Activated CD4-positive, CD25-positive, alpha-beta regulatory T cell (primary cell): ENCODE data around the gene ADGRA1.
"Not testable (repeated sequence)": the region's sequence is repeated elsewhere in the genome, so short reads cannot be mapped to it uniquely, and the experiment has no call there.

ENCODE experiments used
- DNase-seq, 4 experiments: peaks; one replicate each; lab custom pipeline; 2025; lab: John Stamatoyannopoulos, UW

ADGRA1 gene

GRCh38 chr10:133163889-133164815, 76.4 kb downstream of the ADGRA1 start:
- DNase-seq, result no peak

DNA sequence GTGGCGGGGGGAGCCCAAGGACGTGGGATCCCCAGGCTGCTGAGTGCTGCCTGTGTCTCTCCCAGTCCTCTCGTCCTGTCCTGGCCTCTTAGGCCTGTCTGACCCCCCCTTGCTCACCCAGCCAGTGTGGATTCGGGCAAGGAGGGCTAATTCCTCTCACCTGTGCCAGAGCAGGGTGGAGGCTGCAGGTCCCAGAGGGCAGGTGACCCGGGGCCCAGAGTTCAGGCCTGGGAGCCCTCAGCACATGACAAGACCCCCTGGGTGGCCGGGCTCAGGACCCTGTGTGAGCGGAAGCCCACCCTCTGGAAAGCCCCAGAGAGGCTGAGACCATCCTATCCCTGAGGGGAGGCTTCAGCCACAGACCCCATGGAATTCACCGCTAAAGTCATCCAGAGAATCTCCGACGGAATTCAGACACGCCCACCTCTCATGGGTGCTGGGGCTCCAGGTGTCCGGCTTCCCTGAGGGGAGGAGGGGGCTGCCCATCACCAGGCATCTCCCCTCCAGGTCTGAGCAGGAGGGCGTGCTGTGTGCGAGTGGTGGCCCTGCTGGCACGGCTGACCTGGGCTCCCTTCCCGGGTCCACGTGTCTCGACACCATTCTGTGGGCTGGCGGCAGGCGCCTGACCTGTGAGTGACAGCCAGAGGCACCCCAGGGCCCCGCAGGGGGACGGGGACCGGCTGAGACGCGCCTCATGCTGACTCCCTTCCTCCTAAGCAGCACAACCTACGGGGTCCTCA, 77.3 kb downstream of the ADGRA1 start:
- no peak for DNase-seq

GRCh38 chr10:133165556-133166503, 78.1 kb downstream of the ADGRA1 start:
- no peak for DNase-seq

DNA sequence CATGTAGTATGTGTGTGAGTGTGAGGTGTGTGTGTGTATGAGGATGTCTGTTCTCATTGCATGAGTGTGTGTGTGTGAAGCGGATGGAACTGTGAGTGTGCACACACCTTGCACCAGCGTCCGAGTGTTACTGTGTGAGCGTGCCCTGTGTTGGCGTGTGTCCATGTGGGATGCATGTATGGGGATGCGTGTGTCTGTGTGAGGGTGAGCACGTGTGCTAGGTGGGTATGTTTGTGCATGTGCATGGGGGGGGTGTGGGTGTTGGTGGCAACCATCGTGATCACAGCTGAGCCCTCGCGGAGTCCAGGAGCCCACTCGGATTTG, 78.7 kb downstream of the ADGRA1 start:
- no peak for DNase-seq

- no peak for DNase-seq
These were observed 79.3 kb downstream of the ADGRA1 start for GRCh38 chr10:133166828-133167692.

GRCh38 chr10:133167693-133168616, 80.2 kb downstream of the ADGRA1 start:
- no peak for DNase-seq

DNA sequence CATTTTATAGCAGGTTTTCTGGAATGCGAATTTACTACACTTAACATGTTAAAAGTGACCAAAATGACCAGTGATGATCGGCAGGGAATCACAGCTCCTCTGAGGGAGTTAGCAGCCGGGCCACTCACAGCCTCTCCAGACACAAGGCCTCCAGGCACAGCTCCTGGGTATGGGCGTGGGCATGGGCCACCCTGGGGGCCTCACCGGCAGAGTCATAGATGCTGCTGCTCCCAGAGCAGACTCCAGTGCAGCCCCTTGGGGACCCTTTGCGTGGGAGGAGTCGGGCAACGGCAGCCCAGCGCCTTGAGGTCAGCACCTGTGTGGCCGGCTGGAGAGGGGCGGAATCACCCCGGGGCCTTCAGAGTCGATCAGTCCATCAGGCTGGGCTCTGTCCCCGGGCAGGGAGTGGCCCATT, 80.9 kb downstream of the ADGRA1 start:
- no peak for DNase-seq

DNA sequence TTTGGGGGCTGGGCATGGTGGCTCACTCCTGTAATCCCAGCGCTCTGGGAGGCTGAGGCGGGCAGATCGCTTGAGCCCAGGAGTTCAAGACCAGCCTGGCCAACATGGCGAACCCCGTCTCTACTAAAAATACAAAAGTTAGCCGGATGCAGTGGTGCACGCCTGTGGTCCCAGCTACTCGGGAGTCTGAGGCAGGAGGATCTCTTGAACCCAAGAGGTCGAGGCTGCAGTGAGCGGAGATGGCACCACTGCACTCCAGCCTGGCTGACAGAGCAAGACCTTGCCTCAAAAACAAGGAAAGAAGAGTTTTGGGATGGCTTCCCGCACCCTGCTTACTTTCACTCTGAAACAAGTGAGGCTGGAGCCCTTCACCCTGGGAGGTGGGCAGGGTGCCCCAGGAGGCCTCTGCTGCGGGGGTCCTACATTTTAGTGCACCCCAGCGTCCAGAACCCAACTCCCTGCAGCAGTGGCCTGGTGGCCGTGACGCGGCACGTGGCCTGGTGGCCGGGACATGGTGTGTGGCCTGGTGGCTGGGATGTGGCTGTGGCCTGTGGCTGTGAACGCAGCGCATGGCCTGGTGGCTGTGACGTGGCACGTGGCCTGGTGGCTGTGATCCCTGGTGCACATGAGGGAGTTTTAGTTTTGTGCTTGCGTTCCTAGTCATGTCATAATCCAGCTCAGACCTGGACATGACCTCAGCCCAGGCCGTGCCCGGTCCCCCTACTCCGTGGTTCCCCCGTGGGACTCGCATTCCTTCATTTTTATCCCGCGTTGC, 81.6 kb downstream of the ADGRA1 start:
- DNase-seq, result no peak

DNA sequence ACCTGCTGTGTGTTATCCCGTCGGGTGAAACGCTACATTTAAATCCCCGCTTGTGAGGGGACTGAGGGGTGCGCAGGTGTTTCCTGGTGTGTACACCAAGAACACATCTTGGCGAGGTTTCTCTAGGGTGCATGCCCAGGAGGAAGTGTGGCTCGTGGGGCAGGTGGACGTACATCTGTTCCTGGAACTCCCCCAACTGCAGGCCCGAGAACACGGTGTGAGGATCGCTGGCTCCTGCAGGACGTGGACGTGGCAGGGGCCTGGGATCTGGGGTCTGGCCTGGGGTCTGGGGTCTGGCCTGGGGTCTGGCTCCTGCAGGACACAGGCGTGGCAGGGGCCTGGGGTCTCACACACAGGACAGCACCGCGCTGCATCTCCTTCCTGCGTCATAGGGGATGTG, 82.4 kb downstream of the ADGRA1 start:
- no peak for DNase-seq

GRCh38 chr10:133173860-133174640, 86.3 kb downstream of the ADGRA1 start:
- no peak for DNase-seq

DNA sequence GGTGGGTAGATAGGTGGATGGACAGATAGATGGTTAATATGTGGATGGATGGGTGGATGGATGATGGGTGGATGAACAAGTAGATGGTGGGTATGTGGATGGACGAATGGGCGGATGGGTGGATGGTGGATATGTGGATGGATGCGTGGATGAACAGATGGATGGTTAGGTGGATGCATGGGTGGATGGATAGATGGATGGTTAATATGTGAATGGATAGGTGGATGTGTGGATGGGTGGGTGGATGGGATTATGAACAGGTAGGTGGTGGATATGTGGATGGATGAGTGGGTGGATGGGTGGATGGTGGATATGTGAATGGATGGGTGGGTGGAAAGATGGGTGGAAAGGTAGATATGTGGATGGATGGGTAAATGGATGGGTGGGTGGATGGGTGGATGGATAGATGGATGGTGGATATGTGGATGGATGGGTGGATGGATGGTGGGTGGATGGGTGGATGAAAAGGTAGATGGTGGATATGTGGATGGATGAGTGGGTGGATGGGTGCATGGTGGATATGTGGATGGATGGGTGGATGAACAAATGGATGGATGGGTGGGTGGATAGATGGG, 87.1 kb downstream of the ADGRA1 start:
- no peak for DNase-seq

GRCh38 chr10:133175624-133176023, 87.9 kb downstream of the ADGRA1 start:
- not testable (repeated sequence) for DNase-seq

DNA sequence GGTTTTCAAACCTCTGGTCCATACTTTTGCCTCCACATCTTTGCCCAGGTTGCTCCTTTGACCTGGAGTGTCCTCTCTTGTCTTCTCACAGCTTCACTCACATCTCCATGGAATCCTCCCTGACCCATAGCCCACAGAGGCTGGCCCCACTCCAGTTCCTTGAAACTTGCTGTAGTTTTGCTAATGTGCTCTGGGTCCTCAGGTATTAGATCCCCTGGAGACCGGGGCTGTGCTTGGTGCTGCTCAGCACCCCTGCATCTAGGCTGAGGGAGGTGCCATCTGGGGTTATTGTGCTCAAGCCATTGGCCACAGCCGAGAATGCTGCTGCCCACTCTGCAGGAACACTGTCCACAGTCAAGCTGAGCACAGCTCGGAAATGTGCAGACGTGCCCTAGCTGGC, 88.8 kb downstream of the ADGRA1 start:
- no peak for DNase-seq

- DNase-seq, result no peak
These were observed 89.8 kb downstream of the ADGRA1 start for GRCh38 chr10:133177380-133178157.

GRCh38 chr10:133178357-133179127, 90.8 kb downstream of the ADGRA1 start:
- no peak for DNase-seq

GRCh38 chr10:133179128-133179520, 91.4 kb downstream of the ADGRA1 start:
- DNase-seq, result no peak

GRCh38 chr10:133179651-133180050, 91.9 kb downstream of the ADGRA1 start:
- no peak for DNase-seq
